ENCODE measurements around the gene PDZRN3.

DNA sequence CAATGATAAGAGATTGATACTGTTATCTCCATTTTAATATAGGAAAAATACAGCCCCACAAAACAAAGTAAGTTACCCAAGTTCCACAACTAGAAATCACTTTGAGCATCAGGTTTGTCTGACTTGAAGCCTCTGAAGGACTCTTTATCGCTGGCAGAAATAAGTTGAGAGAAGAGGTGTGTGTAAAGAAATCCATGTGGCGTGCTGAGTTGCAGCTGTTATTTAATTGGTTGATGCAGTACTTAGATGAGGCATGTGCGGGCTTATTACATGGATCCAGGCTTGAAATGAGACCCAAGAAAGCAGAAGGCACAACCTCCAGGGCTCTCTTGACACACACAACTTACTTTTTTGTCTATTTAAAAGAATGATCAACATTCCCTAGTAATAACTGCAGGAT is 221.3 kb downstream of the PDZRN3 start:
- TF ChIP-seq CTCF (IDR thresholded peaks at IDR 0.05 in 8 of 11, conservative IDR thresholded peaks at IDR 0.05 in 3 of 11) (no peak), POLR2A (IDR thresholded peaks at IDR 0.05) (no peak), POLR2AphosphoS5 (IDR thresholded peaks at IDR 0.05) (no peak)
